ENCODE measurements around the gene GPR180.

- no peak for TF ChIP-seq YY1 (IDR thresholded peaks at IDR 0.05; ENCODE audit: insufficient read depth, insufficient read length)
- no peak for TF ChIP-seq SUZ12 (IDR thresholded peaks at IDR 0.05; ENCODE audit: extremely low read depth, insufficient read depth, insufficient read length)
- TF ChIP-seq ZNF274 (IDR thresholded peaks at IDR 0.05; ENCODE audit: low read depth, low read length): no peak
These were observed 63.2 kb downstream of the GPR180 start for GRCh38 chr13:94664889-94665288.

Measured in NT2/D1 (cell line).